DOHH2 (cell line): ENCODE measurements around the gene DCLRE1C.
A peak's percentile ranks its signal among the peaks of the same experiment; 100 is the strongest.

Source experiments
- H3F3A ChIP-seq: fragments of 200-600 bp; sonication (generic), shearing (Covaris generic); 2 replicates; pipeline ENCODE4 v1.6.0; 2016; ENCODE audit warnings: antibody characterized with exemption, mild to moderate bottlenecking; ENCODE audit not compliant: control insufficient read depth, insufficient read depth
- H3K27ac ChIP-seq: fragments of 200-600 bp; sonication (generic); 2 replicates; pipeline ENCODE4 v1.5.1; 2014; ENCODE audit warnings: low read depth, mild to moderate bottlenecking, low read length, moderate library complexity
- H3K27me3 ChIP-seq: fragments of 200-600 bp; sonication (generic); 2 replicates; pipeline ENCODE4 v1.6.1; 2014; ENCODE audit warnings: mild to moderate bottlenecking, low read length, mixed read lengths; ENCODE audit not compliant: control insufficient read depth
- H3K36me3 ChIP-seq: fragments of 200-600 bp; sonication (generic); 2 replicates; pipeline ENCODE4 v1.6.1; 2014; ENCODE audit warnings: mild to moderate bottlenecking, low read length, moderate library complexity, mixed read lengths; ENCODE audit not compliant: control insufficient read depth
- H3K4me1 ChIP-seq: fragments of 200-600 bp; sonication (generic); 2 replicates; pipeline ENCODE4 v1.6.1; 2014; ENCODE audit warnings: mild to moderate bottlenecking, low read length, mixed read lengths; ENCODE audit not compliant: control insufficient read depth
- H3K4me2 ChIP-seq: fragments of 200-600 bp; sonication (generic); 2 replicates; pipeline ENCODE4 v1.6.0; 2014; ENCODE audit warnings: mild to moderate bottlenecking, low read length, moderate library complexity
- H3K4me3 ChIP-seq: fragments of 200-600 bp; sonication (generic); 2 replicates; pipeline ENCODE4 v1.5.1; 2014; ENCODE audit warnings: mild to moderate bottlenecking, low read length, mixed read lengths
- H3K79me2 ChIP-seq: fragments of 200-600 bp; sonication (generic); 2 replicates; pipeline ENCODE4 v1.6.1; 2014; ENCODE audit warnings: mild to moderate bottlenecking, low read length, mixed read lengths; ENCODE audit not compliant: control insufficient read depth
- H3K9me2 ChIP-seq: fragments of 200-600 bp; sonication (generic); replicated peaks from 2 replicates; pipeline ENCODE4 v1.6.1; 2014; ENCODE audit warnings: mild to moderate bottlenecking, low read length, mixed read lengths; ENCODE audit not compliant: control insufficient read depth
- H3K9me3 ChIP-seq: fragments of 200-600 bp; sonication (generic); 2 replicates; pipeline ENCODE4 v1.6.1; 2014; ENCODE audit warnings: antibody characterized with exemption, low read length, mixed read lengths; ENCODE audit not compliant: control insufficient read depth, insufficient read depth
- H4K20me1 ChIP-seq: fragments of 200-600 bp; sonication (generic); 2 replicates; pipeline ENCODE4 v1.6.0; 2014; ENCODE audit warnings: low read depth, mild to moderate bottlenecking, antibody characterized with exemption, low read length, moderate library complexity; ENCODE audit not compliant: control insufficient read depth, insufficient read depth
- EZH2phosphoT487 ChIP-seq: fragments of 200-600 bp; sonication (generic); IDR thresholded peaks from 2 replicates; pipeline ENCODE4 v1.6.1; 2017; ENCODE audit warnings: borderline replicate concordance, mild to moderate bottlenecking, antibody characterized with exemption, low read length, moderate library complexity, mixed read lengths
- TF ChIP-seq, protein P1 (sequence below): fragments of 200-600 bp; sonication (generic); IDR thresholded peaks from one replicate; pipeline ENCODE4 v1.5.1; 2014; ENCODE audit warnings: antibody characterized with exemption, mild to moderate bottlenecking, low read depth, low read length; ENCODE audit not compliant: poor library complexity, severe bottlenecking

DCLRE1C gene

DNA sequence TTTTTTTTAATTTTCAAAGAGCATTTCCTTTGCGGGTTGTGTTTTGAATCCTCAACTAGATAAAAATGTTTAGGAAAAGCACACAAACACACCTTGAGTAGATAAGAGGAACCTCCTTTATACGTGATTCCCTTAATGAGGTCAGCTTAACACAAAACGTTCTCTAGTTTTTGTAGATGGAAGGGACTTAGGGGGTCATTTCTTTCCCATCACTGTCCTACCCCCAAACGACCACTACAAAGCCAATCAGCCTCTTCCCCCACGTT lies 74.0 kb downstream of the DCLRE1C start:
- peaks cover 88% of the 10 kb centered on the region for H3K79me2 ChIP-seq
- H3K27me3 ChIP-seq: no peaks in the 10 kb centered on the region
- peaks cover 29% of the 10 kb centered on the region for H3K4me1 ChIP-seq
- peaks cover 5% of the 10 kb centered on the region; the same call in 1 of the 2 replicates for H3F3A ChIP-seq
- peak overlapping the region; percentile 77 for H3K4me2 ChIP-seq
- H3K9me3 ChIP-seq: no peaks in the 10 kb centered on the region
- H3K36me3 ChIP-seq: peaks cover 61% of the 10 kb centered on the region
- TF ChIP-seq EZH2phosphoT487: no peak
- TF ChIP-seq, protein P1, sequence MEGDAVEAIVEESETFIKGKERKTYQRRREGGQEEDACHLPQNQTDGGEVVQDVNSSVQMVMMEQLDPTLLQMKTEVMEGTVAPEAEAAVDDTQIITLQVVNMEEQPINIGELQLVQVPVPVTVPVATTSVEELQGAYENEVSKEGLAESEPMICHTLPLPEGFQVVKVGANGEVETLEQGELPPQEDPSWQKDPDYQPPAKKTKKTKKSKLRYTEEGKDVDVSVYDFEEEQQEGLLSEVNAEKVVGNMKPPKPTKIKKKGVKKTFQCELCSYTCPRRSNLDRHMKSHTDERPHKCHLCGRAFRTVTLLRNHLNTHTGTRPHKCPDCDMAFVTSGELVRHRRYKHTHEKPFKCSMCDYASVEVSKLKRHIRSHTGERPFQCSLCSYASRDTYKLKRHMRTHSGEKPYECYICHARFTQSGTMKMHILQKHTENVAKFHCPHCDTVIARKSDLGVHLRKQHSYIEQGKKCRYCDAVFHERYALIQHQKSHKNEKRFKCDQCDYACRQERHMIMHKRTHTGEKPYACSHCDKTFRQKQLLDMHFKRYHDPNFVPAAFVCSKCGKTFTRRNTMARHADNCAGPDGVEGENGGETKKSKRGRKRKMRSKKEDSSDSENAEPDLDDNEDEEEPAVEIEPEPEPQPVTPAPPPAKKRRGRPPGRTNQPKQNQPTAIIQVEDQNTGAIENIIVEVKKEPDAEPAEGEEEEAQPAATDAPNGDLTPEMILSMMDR: no peak
- peaks cover 4% of the 10 kb centered on the region for H4K20me1 ChIP-seq
- H3K27ac ChIP-seq: no peak overlapping the region
- no peaks in the 10 kb centered on the region for H3K9me2 ChIP-seq
- peak overlapping the region; percentile 93 for H3K4me3 ChIP-seq

DNA sequence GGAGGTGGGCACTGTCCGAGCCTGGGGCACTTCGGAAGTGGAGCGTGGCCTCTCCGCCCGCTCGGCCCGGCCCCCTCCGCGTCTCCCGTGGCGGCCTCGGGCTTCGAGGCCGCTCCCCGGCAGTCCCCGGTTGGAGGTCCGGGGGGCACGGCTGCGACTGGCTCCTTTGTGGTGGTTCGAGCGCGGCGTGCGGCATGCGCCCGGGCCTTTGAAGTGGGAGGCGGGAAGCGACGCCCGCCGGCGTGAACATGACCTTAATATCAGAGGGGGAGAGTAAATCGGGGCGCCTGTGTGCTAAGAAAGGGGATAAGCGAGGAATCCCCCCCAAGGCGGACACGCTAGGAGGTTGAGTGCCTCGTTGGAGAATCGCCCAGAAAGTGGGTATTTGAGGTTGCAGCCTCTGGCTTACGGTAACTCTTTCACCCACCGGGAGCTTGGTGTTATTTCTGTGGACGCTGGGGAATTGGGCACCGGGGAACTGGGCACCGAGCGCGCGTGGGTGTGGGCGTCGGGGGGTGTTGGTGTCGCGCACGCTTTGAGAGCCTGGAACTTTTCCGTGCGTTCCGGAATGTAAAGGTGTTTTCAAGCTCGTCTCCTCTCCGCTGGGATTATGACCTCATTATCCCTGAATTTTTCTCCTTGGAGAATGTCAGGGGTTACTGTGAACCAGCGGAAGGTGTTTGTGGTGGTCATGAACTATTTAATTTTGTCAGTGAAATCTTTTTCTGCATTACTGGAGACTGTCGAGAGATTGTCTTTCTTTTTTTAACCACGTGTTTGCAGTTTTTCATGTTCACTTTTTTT lies 74.6 kb downstream of the DCLRE1C start:
- H3K4me3 ChIP-seq: peak overlapping the region; percentile 93
- no peaks in the 10 kb centered on the region for H4K20me1 ChIP-seq
- peak overlapping the region; percentile 28 for H3K27ac ChIP-seq

DNA sequence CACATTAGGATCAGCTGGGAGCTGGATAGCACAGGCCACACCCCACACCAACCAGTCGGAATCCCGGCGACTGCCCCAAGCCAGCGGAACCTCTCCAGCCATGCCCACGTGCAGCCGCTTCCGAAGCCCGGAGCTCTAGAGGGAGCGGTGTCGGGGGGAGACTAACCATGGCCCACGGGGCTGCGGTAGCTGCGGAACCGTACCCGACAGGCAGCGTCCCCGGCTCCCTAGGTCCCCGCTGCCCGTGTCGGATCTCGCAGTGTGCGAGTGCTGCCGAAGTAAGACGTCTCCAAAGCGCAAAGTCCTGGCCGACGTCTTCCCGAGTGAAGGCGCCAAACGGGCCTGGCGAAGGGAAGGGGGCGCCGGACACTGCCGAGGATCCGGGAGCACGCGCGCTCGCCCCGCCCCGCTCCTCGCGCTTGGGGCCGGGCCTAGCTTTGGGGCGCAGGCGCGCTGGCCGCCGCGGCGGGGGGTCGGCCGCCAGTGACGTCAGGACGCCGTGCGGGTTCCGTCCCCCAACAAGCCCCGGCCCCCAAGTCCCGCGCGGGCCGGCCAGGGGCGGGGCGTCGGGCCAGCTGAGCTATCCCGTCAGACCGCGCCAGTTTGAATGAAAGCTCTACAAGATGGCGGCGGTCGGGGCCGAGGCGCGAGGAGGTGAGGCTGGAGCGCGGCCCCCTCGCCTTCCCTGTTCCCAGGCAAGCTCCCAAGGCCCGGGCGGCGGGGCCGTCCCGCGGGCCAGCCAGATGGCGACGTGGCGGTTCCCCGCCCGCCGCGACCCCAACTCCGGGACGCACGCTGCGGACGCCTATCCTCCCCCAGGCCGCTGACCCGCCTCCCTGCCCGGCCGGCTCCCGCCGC lies 75.4 kb downstream of the DCLRE1C start, which contains the start of gene SUV39H2:
SUV39H2 (plus strand) TSS at position 601 of the 858 bp plus-strand sequence; CDS start at position 624, 23 bp downstream.
- Histone ChIP-seq H3K36me3 (peaks cover 51% of the 10 kb centered on the region), H3K9me2 (no peaks in the 10 kb centered on the region), H3K4me3 (peak within 1 kb of the TSS; percentile 93), H3K4me1 (peaks cover 29% of the 10 kb centered on the region), H3F3A (peaks cover 13% of the 10 kb centered on the region; the same call in 1 of the 2 replicates), H3K27me3 (no peaks in the 10 kb centered on the region), H3K27ac (peak within 1 kb of the TSS; percentile 50), H3K4me2 (peak within 1 kb of the TSS; percentile 77), H3K79me2 (peaks cover 77% of the 10 kb centered on the region), H4K20me1 (no peaks in the 10 kb centered on the region), H3K9me3 (no peaks in the 10 kb centered on the region)
- TF ChIP-seq EZH2phosphoT487: no peak
- TF ChIP-seq, protein P1: peak; percentile 25

More for the DNA sequence above, 74.6 kb downstream of the DCLRE1C start:
- Histone ChIP-seq H3K9me3 (no peaks in the 10 kb centered on the region), H3K36me3 (peaks cover 57% of the 10 kb centered on the region), H3K79me2 (peaks cover 85% of the 10 kb centered on the region), H3K4me1 (peaks cover 29% of the 10 kb centered on the region), H3F3A (peaks cover 8% of the 10 kb centered on the region; the same call in 1 of the 2 replicates), H3K27me3 (no peaks in the 10 kb centered on the region), H3K9me2 (no peaks in the 10 kb centered on the region), H3K4me2 (peak overlapping the region; percentile 77)
- no peak for TF ChIP-seq EZH2phosphoT487
- TF ChIP-seq, protein P1: no peak
